Measurements from ENCODE around the gene DUOXA2.
"Not testable (repeated sequence)": the region's sequence is repeated elsewhere in the genome, so short reads cannot be mapped to it uniquely, and the experiment has no call there.

DUOXA2 gene

GRCh38 chr15:45082412-45082811, 31.7 kb upstream of the DUOXA2 start:
- H3K36me3 ChIP-seq (ENCODE audit: low read depth); ATAC-seq (ENCODE audit: low read depth); H3K9me3 ChIP-seq (ENCODE audit: severe bottlenecking); H3K27ac ChIP-seq (ENCODE audit: poor library complexity, severe bottlenecking); H3K4me3 ChIP-seq (ENCODE audit: severe bottlenecking); H3K27me3 ChIP-seq (ENCODE audit: insufficient read depth, poor library complexity, severe bottlenecking); DNase-seq (ENCODE audit: low spot score); H3K4me1 ChIP-seq (ENCODE audit: insufficient read depth, poor library complexity, severe bottlenecking): not testable (repeated sequence)

GRCh38 chr15:45083223-45083622, 30.9 kb upstream of the DUOXA2 start:
- Histone ChIP-seq H3K4me1 (ENCODE audit: insufficient read depth, poor library complexity, severe bottlenecking) (no peaks in the 10 kb centered on the region), H3K27me3 (ENCODE audit: insufficient read depth, poor library complexity, severe bottlenecking) (peaks cover 7% of the 10 kb centered on the region), H3K36me3 (ENCODE audit: low read depth) (no peaks in the 10 kb centered on the region), H3K9me3 (ENCODE audit: severe bottlenecking) (no peaks in the 10 kb centered on the region), H3K4me3 (ENCODE audit: severe bottlenecking) (no peak overlapping the region), H3K27ac (ENCODE audit: poor library complexity, severe bottlenecking) (no peak overlapping the region)
- ATAC-seq (ENCODE audit: low read depth) = no peak
- no peak for DNase-seq (ENCODE audit: low spot score)
- no peak for TF ChIP-seq CTCF (IDR thresholded peaks at IDR 0.05; ENCODE audit: poor library complexity, severe bottlenecking)

GRCh38 chr15:45084163-45084562, 30.0 kb upstream of the DUOXA2 start:
- no peak for ATAC-seq (ENCODE audit: low read depth)
- peaks cover 7% of the 10 kb centered on the region for H3K27me3 ChIP-seq (ENCODE audit: insufficient read depth, poor library complexity, severe bottlenecking)
- TF ChIP-seq CTCF (IDR thresholded peaks at IDR 0.05; ENCODE audit: poor library complexity, severe bottlenecking) = no peak
- no peak overlapping the region for H3K4me3 ChIP-seq (ENCODE audit: severe bottlenecking)
- no peak overlapping the region for H3K27ac ChIP-seq (ENCODE audit: poor library complexity, severe bottlenecking)
- H3K4me1 ChIP-seq (ENCODE audit: insufficient read depth, poor library complexity, severe bottlenecking) = no peaks in the 10 kb centered on the region
- H3K36me3 ChIP-seq (ENCODE audit: low read depth) = no peaks in the 10 kb centered on the region
- H3K9me3 ChIP-seq (ENCODE audit: severe bottlenecking) = no peaks in the 10 kb centered on the region
- DNase-seq (ENCODE audit: low spot score) = no peak

- Histone ChIP-seq H3K27ac (ENCODE audit: poor library complexity, severe bottlenecking) (no peak overlapping the region), H3K36me3 (ENCODE audit: low read depth) (no peaks in the 10 kb centered on the region), H3K9me3 (ENCODE audit: severe bottlenecking) (no peaks in the 10 kb centered on the region), H3K4me1 (ENCODE audit: insufficient read depth, poor library complexity, severe bottlenecking) (no peaks in the 10 kb centered on the region), H3K27me3 (ENCODE audit: insufficient read depth, poor library complexity, severe bottlenecking) (peaks cover 14% of the 10 kb centered on the region), H3K4me3 (ENCODE audit: severe bottlenecking) (no peak overlapping the region)
- ATAC-seq (ENCODE audit: low read depth) = peak; percentile 35; the same call in 1 of the 3 replicates
- peak; percentile 2 for DNase-seq (ENCODE audit: low spot score)
- peak; percentile 9 for TF ChIP-seq CTCF (IDR thresholded peaks at IDR 0.05; ENCODE audit: poor library complexity, severe bottlenecking)
Measured at GRCh38 chr15:45087513-45087912, 26.6 kb upstream of the DUOXA2 start.

- Histone ChIP-seq H3K27me3 (ENCODE audit: insufficient read depth, poor library complexity, severe bottlenecking) (peaks cover 14% of the 10 kb centered on the region), H3K36me3 (ENCODE audit: low read depth) (no peaks in the 10 kb centered on the region), H3K4me1 (ENCODE audit: insufficient read depth, poor library complexity, severe bottlenecking) (no peaks in the 10 kb centered on the region), H3K9me3 (ENCODE audit: severe bottlenecking) (no peaks in the 10 kb centered on the region), H3K4me3 (ENCODE audit: severe bottlenecking) (no peak overlapping the region), H3K27ac (ENCODE audit: poor library complexity, severe bottlenecking) (no peak overlapping the region)
- ATAC-seq (ENCODE audit: low read depth) = no peak
- no peak for TF ChIP-seq CTCF (IDR thresholded peaks at IDR 0.05; ENCODE audit: poor library complexity, severe bottlenecking)
- no peak for DNase-seq (ENCODE audit: low spot score)
Measured at GRCh38 chr15:45088801-45089711, 25.1 kb upstream of the DUOXA2 start.

All from RWPE2 (cell line).